Astrocyte of the cerebellum (primary cell): ENCODE data around the gene MED13L.
"Not testable (repeated sequence)": the region's sequence is repeated elsewhere in the genome, so short reads cannot be mapped to it uniquely, and the experiment has no call there.

Source experiments
- DNase-seq: peaks from one replicate; pipeline ENCODE4 v3.0.0-alpha.2; 2011; ENCODE audit warnings: low read depth
- H3K4me3 ChIP-seq: 2 replicates; pipeline ENCODE4 v1.5.1; 2011; ENCODE audit warnings: mild to moderate bottlenecking, low read depth, low read length, moderate library complexity
- CTCF ChIP-seq: IDR thresholded peaks from 2 replicates; pipeline ENCODE4 v1.5.1; 2012; ENCODE audit warnings: low read length, low read depth, moderate library complexity, mild to moderate bottlenecking; ENCODE audit errors: missing control alignments
- in situ Hi-C: cut with HindIII; loops from 2 replicates; pipeline ENCODE4 v1.10.0; 2017; ENCODE audit warnings: low sequenced_read_pairs

Gene MED13L

GRCh38 chr12:116291218-116291617 is 13.7 kb upstream of the MED13L start:
- no peak for TF ChIP-seq CTCF
- no peak for DNase-seq
- H3K4me3 ChIP-seq, result no peak overlapping the region
- in situ Hi-C loops, result no loop called here

- H3K4me3 ChIP-seq, result no peak overlapping the region
- in situ Hi-C loops, result no loop called here
- TF ChIP-seq CTCF, result no peak
- no peak for DNase-seq
Measured at GRCh38 chr12:116288735-116289134, 11.2 kb upstream of the MED13L start.

- DNase-seq, result no peak
- in situ Hi-C loops, result no loop called here
- TF ChIP-seq CTCF, result no peak
- H3K4me3 ChIP-seq, result no peak overlapping the region
Measured at GRCh38 chr12:116287842-116288301, 10.4 kb upstream of the MED13L start.

- no peak for TF ChIP-seq CTCF
- no peak for DNase-seq
- no peak overlapping the region for H3K4me3 ChIP-seq
- in situ Hi-C loops, result no loop called here
Measured at GRCh38 chr12:116284396-116284795, 6.9 kb upstream of the MED13L start.

GRCh38 chr12:116283881-116284280 is 6.4 kb upstream of the MED13L start:
- in situ Hi-C loops, DNase-seq, H3K4me3 ChIP-seq: not testable (repeated sequence)

- in situ Hi-C loops, result no loop called here
- no peak overlapping the region for H3K4me3 ChIP-seq
- DNase-seq, result no peak
Measured at GRCh38 chr12:116282371-116283286, 5.1 kb upstream of the MED13L start.

More at GRCh38 chr12:116282371-116283286, 5.1 kb upstream of the MED13L start:
- TF ChIP-seq CTCF, result no peak
